Effector CD8-positive, alpha-beta T cell (primary cell): ENCODE data around the gene MAPKAPK3.

ENCODE experiments used
- DNase-seq: peaks from one replicate; lab custom pipeline; 2025; lab: John Stamatoyannopoulos, UW

Gene MAPKAPK3

GRCh38 chr3:50627407-50628051, 10.6 kb downstream of the MAPKAPK3 start:
- DNase-seq: no peak

- DNase-seq: no peak
Measured at GRCh38 chr3:50628601-50629000, 11.7 kb downstream of the MAPKAPK3 start.

GRCh38 chr3:50630394-50630793, 13.4 kb downstream of the MAPKAPK3 start:
- DNase-seq: no peak

- DNase-seq: no peak
Measured at GRCh38 chr3:50630877-50631276, 13.9 kb downstream of the MAPKAPK3 start.

GRCh38 chr3:50632450-50632849, 15.5 kb downstream of the MAPKAPK3 start:
- no peak for DNase-seq

- DNase-seq: no peak
Measured at GRCh38 chr3:50633230-50633790, 16.4 kb downstream of the MAPKAPK3 start.

GRCh38 chr3:50635066-50635465, 18.1 kb downstream of the MAPKAPK3 start:
- DNase-seq: no peak

- DNase-seq: no peak
Measured at GRCh38 chr3:50637011-50637410, 20.1 kb downstream of the MAPKAPK3 start.

- DNase-seq: no peak
Measured at GRCh38 chr3:50637945-50638344, 21.0 kb downstream of the MAPKAPK3 start.

- DNase-seq: no peak
Measured at GRCh38 chr3:50639055-50639494, 22.1 kb downstream of the MAPKAPK3 start.

- no peak for DNase-seq
Measured at GRCh38 chr3:50642382-50642781, 25.4 kb downstream of the MAPKAPK3 start.

GRCh38 chr3:50644561-50644960, 27.6 kb downstream of the MAPKAPK3 start:
- no peak for DNase-seq

- no peak for DNase-seq
Measured at GRCh38 chr3:50645378-50645777, 28.4 kb downstream of the MAPKAPK3 start.

- DNase-seq: no peak
Measured at GRCh38 chr3:50648313-50648712, 31.4 kb downstream of the MAPKAPK3 start.

- no peak for DNase-seq
Measured at GRCh38 chr3:50648944-50649343, 32.0 kb downstream of the MAPKAPK3 start.

- no peak for DNase-seq
Measured at GRCh38 chr3:50649451-50649931, 32.5 kb downstream of the MAPKAPK3 start.

- DNase-seq: no peak
Measured at GRCh38 chr3:50650018-50650417, 33.1 kb downstream of the MAPKAPK3 start.

- no peak for DNase-seq
Measured at GRCh38 chr3:50651445-50651844, 34.5 kb downstream of the MAPKAPK3 start.

- no peak for DNase-seq
Measured at GRCh38 chr3:50651920-50652529, 35.1 kb downstream of the MAPKAPK3 start.

GRCh38 chr3:50652709-50653108, 35.8 kb downstream of the MAPKAPK3 start:
- DNase-seq: peak; percentile 32

GRCh38 chr3:50653937-50654595, 37.1 kb downstream of the MAPKAPK3 start:
- DNase-seq: no peak

GRCh38 chr3:50655009-50655830, 38.3 kb downstream of the MAPKAPK3 start:
- no peak for DNase-seq
